HCT116 (cell line): ENCODE data around the gene RCSD1. TPM values are rescaled to one million over a fixed set of nuclear protein-coding genes. Genes with fewer than 3 reads are reported as not detected.
A peak's percentile ranks its signal among the peaks of the same experiment; 100 is the strongest.

Source experiments
- ATAC-seq: fragments of 200-7000 bp; cut with Tn5 transposase; 2 replicates; pipeline ENCODE4 v1.9.1; 2020; ENCODE audit warnings: mild to moderate bottlenecking, moderate library complexity
- BruUV-seq: library from RNA; stranded (reverse); fragments of 400-500 nt; replicated peaks from 2 replicates; lab custom pipeline; 2021; lab: Mats Ljungman, UMichigan
- CTCF ChIA-PET: fragments of 300-600 bp; sonication (Branson Sonifier 250); formaldehyde crosslinking; loops from one replicate; lab custom pipeline; 2021; ENCODE audit warnings: antibody characterized with exemption; lab: Charles Lee
- POLR2A ChIA-PET: fragments of 300-600, 350-600 bp; sonication (Branson Sonifier 250); formaldehyde crosslinking; loops from one replicate; lab custom pipeline; 2021; ENCODE audit warnings: antibody characterized with exemption; lab: Charles Lee
- RAD21 ChIA-PET, 2 experiments: fragments of 300-600 bp; sonication (Branson Sonifier 250); formaldehyde crosslinking; loops; one replicate each; lab custom pipeline; 2023; ENCODE audit warnings: low total read pairs in 2 of 2; ENCODE audit not compliant: uncharacterized antibody in 2 of 2, unreplicated experiment in 2 of 2, low non-redundant PET in 1 of 2; lab: Charles Lee
- DNase-seq: peaks from one replicate; pipeline ENCODE4 v3.0.0-alpha.2; 2010; ENCODE audit warnings: low read depth, low spot score
- H2AFZ ChIP-seq: fragments of 200-600 bp; shearing (Covaris generic), sonication (generic); 2 replicates; pipeline ENCODE4 v1.6.1; 2017; ENCODE audit warnings: low read depth, mixed run types, mixed read lengths, antibody characterized with exemption, low read length; ENCODE audit not compliant: poor library complexity, severe bottlenecking
- H3K27ac ChIP-seq: 2 replicates; pipeline ENCODE4 v1.5.1; 2012; ENCODE audit warnings: low read depth, low read length
- H3K27me3 ChIP-seq: fragments of 200-600 bp; sonication (generic); 2 replicates; pipeline ENCODE4 v1.6.1; 2016; ENCODE audit warnings: mixed run types, low read length, mixed read lengths; ENCODE audit not compliant: insufficient read depth
- H3K36me3 ChIP-seq, 2 experiments: fragments of 200-500 bp in 1 of 2; fragments of 200-600 bp in 1 of 2; sonication (Bioruptor generic) in 1 of 2; sonication (generic) in 1 of 2; 2 replicates each; pipeline versions ENCODE4 v1.5.1 to v1.6.1; 2014 to 2016; ENCODE audit warnings: low read length in 2 of 2, inconsistent platforms in 1 of 2, mixed read lengths in 1 of 2, mixed run types in 1 of 2; ENCODE audit not compliant: insufficient read depth in 2 of 2, control insufficient read depth in 1 of 2
- H3K4me1 ChIP-seq, 2 experiments: fragments of 200-600 bp in 1 of 2; sonication (generic) in 1 of 2; 2 replicates each; pipeline versions ENCODE4 v1.5.1 to v1.6.1; 2012 to 2017; ENCODE audit warnings: low read length in 2 of 2, inconsistent platforms in 1 of 2, mild to moderate bottlenecking in 1 of 2, mixed read lengths in 1 of 2, mixed run types in 1 of 2, moderate library complexity in 1 of 2; ENCODE audit not compliant: insufficient read depth in 2 of 2, control insufficient read depth in 1 of 2
- H3K4me2 ChIP-seq: fragments of 200-600 bp; sonication (generic); 2 replicates; pipeline ENCODE4 v1.6.1; 2017; ENCODE audit warnings: mixed run types, low read length, mixed read lengths
- H3K4me3 ChIP-seq, 2 experiments: fragments of 200-600 bp in 1 of 2; sonication (generic) in 1 of 2; replicated peaks in 1 of 2; 2 replicates each; pipeline ENCODE4 v1.5.1; 2011 to 2016; ENCODE audit warnings: low read length in 2 of 2, control low read depth in 1 of 2, low read depth in 1 of 2, mild to moderate bottlenecking in 1 of 2, mixed read lengths in 1 of 2, mixed run types in 1 of 2
- H3K79me2 ChIP-seq: fragments of 200-600 bp; sonication (generic); 2 replicates; pipeline ENCODE4 v1.6.1; 2017; ENCODE audit warnings: mild to moderate bottlenecking, mixed run types, low read length, moderate library complexity, mixed read lengths; ENCODE audit not compliant: insufficient read depth
- H3K9ac ChIP-seq: fragments of 200-600 bp; sonication (generic); 2 replicates; pipeline ENCODE4 v1.6.1; 2016; ENCODE audit warnings: low read length, mixed read lengths
- H3K9me2 ChIP-seq: fragments of 200-600 bp; sonication (generic), shearing (Covaris generic); 2 replicates; pipeline ENCODE4 v1.6.1; 2017; ENCODE audit warnings: mixed run types, mild to moderate bottlenecking, moderate library complexity; ENCODE audit not compliant: insufficient read depth
- H3K9me3 ChIP-seq, 2 experiments: fragments of 200-500 bp in 1 of 2; fragments of 200-600 bp in 1 of 2; sonication (Bioruptor generic) in 1 of 2; sonication (generic) in 1 of 2; 2 replicates each; pipeline ENCODE4 v1.6.1; 2014 to 2017; ENCODE audit warnings: low read length in 2 of 2, mixed read lengths in 2 of 2, inconsistent platforms in 1 of 2, low read depth in 1 of 2, mild to moderate bottlenecking in 1 of 2, mixed run types in 1 of 2, moderate library complexity in 1 of 2; ENCODE audit not compliant: control insufficient read depth in 1 of 2, insufficient read depth in 1 of 2
- H4K20me1 ChIP-seq: fragments of 200-600 bp; sonication (generic), shearing (Covaris generic); 2 replicates; pipeline ENCODE4 v1.6.1; 2017; ENCODE audit warnings: mixed run types, mild to moderate bottlenecking, moderate library complexity; ENCODE audit not compliant: insufficient read depth
- CBX3 ChIP-seq: IDR thresholded peaks from 2 replicates; pipeline ENCODE4 v1.6.1; 2012; ENCODE audit warnings: low read depth
- CEBPB ChIP-seq: IDR thresholded peaks from 2 replicates; pipeline ENCODE4 v1.6.1; 2012; ENCODE audit warnings: low read depth
- CTCF ChIP-seq, 3 experiments: fragments of 200-600 bp in 1 of 3; sonication (generic) in 1 of 3; IDR thresholded peaks in 2 of 3; conservative IDR thresholded peaks in 1 of 3; 2 replicates each; pipeline ENCODE4 v1.5.1; 2012 to 2017; ENCODE audit warnings: low read depth in 2 of 3, low read length in 2 of 3, antibody characterized with exemption in 1 of 3, borderline replicate concordance in 1 of 3, control low read depth in 1 of 3, mild to moderate bottlenecking in 1 of 3, mixed read lengths in 1 of 3, mixed run types in 1 of 3, moderate library complexity in 1 of 3; ENCODE audit not compliant: insufficient read depth in 1 of 3
- EGR1 ChIP-seq: IDR thresholded peaks from 2 replicates; pipeline ENCODE4 v1.6.1; 2012; ENCODE audit warnings: low read depth
- EZH2 ChIP-seq: fragments of 200-600 bp; sonication (generic); IDR thresholded peaks from 2 replicates; pipeline ENCODE4 v1.6.1; 2017; ENCODE audit warnings: antibody characterized with exemption, mixed run types
- JUND ChIP-seq: IDR thresholded peaks from 2 replicates; pipeline ENCODE4 v1.6.1; 2012
- POLR2A ChIP-seq: IDR thresholded peaks from 2 replicates; pipeline ENCODE4 v1.7.0; 2011; ENCODE audit warnings: borderline replicate concordance; ENCODE audit not compliant: insufficient read depth, insufficient read length; ENCODE audit errors: extremely low read depth
- RAD21 ChIP-seq: IDR thresholded peaks from 2 replicates; pipeline ENCODE4 v1.6.1; 2012; ENCODE audit warnings: low read depth, mild to moderate bottlenecking
- SP1 ChIP-seq: IDR thresholded peaks from 2 replicates; pipeline ENCODE4 v1.6.1; 2012; ENCODE audit warnings: low read depth
- SRF ChIP-seq: IDR thresholded peaks from 2 replicates; pipeline ENCODE4 v1.6.1; 2012; ENCODE audit warnings: low read depth
- TCF7L2 ChIP-seq: IDR thresholded peaks from 2 replicates; pipeline ENCODE4 v1.7.0; 2011; ENCODE audit warnings: borderline replicate concordance, inconsistent platforms; ENCODE audit not compliant: insufficient read depth, insufficient read length; ENCODE audit errors: extremely low read depth
- ZFX ChIP-seq: fragments of 450-650 bp; IDR thresholded peaks from 2 replicates; pipeline ENCODE4 v1.6.1; 2017
- intact Hi-C: fragments of 100-400 bp; cut with micrococcal nuclease; formaldehyde crosslinking; loops from 2 replicates; pipeline ENCODE4 v1.10.0; 2022
- total RNA-seq: library from RNA; stranded (reverse); gene quantifications from one replicate; pipeline ENCODE4 v1.2.1, GENCODE V29; 2021; ENCODE audit not compliant: unreplicated experiment
- TF ChIP-seq, protein P1 (sequence below): IDR thresholded peaks from 2 replicates; pipeline ENCODE4 v1.6.1; 2012
- TF ChIP-seq, protein P2 (sequence below): IDR thresholded peaks from 2 replicates; pipeline ENCODE4 v1.6.1; 2011; ENCODE audit warnings: mild to moderate bottlenecking, low read length, moderate library complexity; ENCODE audit not compliant: insufficient replicate concordance; ENCODE audit errors: extremely low read depth
- TF ChIP-seq, protein P3 (sequence below): IDR thresholded peaks from 2 replicates; pipeline ENCODE4 v1.6.1; 2012; ENCODE audit warnings: low read depth
- TF ChIP-seq, protein P4 (sequence below): IDR thresholded peaks from 2 replicates; pipeline ENCODE4 v1.6.1; 2012

The RCSD1 gene
- total RNA-seq, 1 experiment from 2014 or later: 0.15 TPM

DNA sequence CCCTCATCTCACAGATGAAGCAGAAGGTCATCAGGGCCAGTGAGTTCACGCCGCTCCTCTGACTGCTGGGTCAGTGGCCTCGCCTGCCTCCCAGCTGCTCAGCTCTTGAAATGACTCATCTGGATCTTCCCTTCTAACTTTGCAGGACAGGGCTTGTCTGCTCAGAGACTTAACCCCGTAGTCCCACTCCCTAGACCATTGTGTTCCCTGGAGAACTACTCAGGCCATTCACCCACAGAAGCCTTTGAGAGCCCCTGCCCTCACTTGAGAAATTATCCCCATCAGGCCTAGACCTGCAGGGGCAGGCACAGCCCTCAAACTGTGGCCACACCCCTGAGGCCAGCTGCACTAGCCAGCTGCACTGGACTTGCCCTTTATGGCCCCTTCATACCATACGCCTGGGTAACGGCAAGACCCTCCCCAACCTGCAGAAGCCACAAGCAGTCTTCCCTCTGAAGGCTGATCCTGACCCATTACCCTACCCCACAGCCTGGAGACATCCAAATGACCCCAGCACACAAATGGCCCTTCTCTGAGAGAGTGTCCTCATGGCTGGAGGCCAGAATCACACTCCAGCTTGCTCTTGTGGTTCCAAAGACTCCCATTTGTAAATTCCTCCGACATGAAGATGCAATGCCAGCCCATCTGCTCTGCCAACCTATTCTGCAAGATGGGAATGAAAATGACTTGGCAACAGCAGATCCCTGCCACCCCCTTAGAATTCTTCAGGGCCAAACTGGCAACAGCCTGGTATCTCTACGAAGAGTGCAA, 33.2 kb downstream of the RCSD1 start:
- Histone ChIP-seq H3K9me2 (no peaks in the 10 kb centered on the region), H3K4me3 (no peak overlapping the region), H4K20me1 (no peaks in the 10 kb centered on the region), H2AFZ (no peak overlapping the region), H3K9ac (no peak overlapping the region), H3K27ac (no peak overlapping the region), H3K4me1 (peaks cover 2 to 22% of the 10 kb centered on the region in 2 experiments; a peak in 3 of 4 replicates), H3K36me3 (no peaks in the 10 kb centered on the region), H3K79me2 (no peaks in the 10 kb centered on the region), H3K4me2 (peak overlapping the region; percentile 26; the same call in 1 of the 2 replicates), H3K9me3 (no peaks in the 10 kb centered on the region), H3K27me3 (no peaks in the 10 kb centered on the region)
- ATAC-seq: peak; percentile 47; the same call in 1 of the 2 replicates
- CTCF ChIA-PET: no interaction called here
- no TSS peak for BruUV-seq
- RAD21 ChIA-PET: no interaction called here
- intact Hi-C loops: no loop called here
- no peak for DNase-seq
- TF ChIP-seq JUND (no peak), SRF (no peak), CBX3 (no peak), POLR2A (no peak), CTCF (IDR thresholded peaks at IDR 0.05 in 2 of 3, conservative IDR thresholded peaks at IDR 0.05 in 1 of 3; ENCODE audit: borderline replicate concordance in 1 of 3, insufficient read depth in 1 of 3, low read depth in 2 of 3, low read length in 2 of 3) (no peak), EZH2 (no peak), EGR1 (no peak), ZFX (no peak), TCF7L2 (no peak), RAD21 (no peak), CEBPB (no peak), SP1 (no peak)
- TF ChIP-seq, protein P1, sequence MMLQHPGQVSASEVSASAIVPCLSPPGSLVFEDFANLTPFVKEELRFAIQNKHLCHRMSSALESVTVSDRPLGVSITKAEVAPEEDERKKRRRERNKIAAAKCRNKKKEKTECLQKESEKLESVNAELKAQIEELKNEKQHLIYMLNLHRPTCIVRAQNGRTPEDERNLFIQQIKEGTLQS: no peak
- TF ChIP-seq, protein P2, sequence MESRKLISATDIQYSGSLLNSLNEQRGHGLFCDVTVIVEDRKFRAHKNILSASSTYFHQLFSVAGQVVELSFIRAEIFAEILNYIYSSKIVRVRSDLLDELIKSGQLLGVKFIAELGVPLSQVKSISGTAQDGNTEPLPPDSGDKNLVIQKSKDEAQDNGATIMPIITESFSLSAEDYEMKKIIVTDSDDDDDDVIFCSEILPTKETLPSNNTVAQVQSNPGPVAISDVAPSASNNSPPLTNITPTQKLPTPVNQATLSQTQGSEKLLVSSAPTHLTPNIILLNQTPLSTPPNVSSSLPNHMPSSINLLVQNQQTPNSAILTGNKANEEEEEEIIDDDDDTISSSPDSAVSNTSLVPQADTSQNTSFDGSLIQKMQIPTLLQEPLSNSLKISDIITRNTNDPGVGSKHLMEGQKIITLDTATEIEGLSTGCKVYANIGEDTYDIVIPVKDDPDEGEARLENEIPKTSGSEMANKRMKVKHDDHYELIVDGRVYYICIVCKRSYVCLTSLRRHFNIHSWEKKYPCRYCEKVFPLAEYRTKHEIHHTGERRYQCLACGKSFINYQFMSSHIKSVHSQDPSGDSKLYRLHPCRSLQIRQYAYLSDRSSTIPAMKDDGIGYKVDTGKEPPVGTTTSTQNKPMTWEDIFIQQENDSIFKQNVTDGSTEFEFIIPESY: no peak
- TF ChIP-seq, protein P3, sequence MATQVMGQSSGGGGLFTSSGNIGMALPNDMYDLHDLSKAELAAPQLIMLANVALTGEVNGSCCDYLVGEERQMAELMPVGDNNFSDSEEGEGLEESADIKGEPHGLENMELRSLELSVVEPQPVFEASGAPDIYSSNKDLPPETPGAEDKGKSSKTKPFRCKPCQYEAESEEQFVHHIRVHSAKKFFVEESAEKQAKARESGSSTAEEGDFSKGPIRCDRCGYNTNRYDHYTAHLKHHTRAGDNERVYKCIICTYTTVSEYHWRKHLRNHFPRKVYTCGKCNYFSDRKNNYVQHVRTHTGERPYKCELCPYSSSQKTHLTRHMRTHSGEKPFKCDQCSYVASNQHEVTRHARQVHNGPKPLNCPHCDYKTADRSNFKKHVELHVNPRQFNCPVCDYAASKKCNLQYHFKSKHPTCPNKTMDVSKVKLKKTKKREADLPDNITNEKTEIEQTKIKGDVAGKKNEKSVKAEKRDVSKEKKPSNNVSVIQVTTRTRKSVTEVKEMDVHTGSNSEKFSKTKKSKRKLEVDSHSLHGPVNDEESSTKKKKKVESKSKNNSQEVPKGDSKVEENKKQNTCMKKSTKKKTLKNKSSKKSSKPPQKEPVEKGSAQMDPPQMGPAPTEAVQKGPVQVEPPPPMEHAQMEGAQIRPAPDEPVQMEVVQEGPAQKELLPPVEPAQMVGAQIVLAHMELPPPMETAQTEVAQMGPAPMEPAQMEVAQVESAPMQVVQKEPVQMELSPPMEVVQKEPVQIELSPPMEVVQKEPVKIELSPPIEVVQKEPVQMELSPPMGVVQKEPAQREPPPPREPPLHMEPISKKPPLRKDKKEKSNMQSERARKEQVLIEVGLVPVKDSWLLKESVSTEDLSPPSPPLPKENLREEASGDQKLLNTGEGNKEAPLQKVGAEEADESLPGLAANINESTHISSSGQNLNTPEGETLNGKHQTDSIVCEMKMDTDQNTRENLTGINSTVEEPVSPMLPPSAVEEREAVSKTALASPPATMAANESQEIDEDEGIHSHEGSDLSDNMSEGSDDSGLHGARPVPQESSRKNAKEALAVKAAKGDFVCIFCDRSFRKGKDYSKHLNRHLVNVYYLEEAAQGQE: no peak
- TF ChIP-seq, protein P4, sequence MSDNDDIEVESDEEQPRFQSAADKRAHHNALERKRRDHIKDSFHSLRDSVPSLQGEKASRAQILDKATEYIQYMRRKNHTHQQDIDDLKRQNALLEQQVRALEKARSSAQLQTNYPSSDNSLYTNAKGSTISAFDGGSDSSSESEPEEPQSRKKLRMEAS: no peak
- POLR2A ChIA-PET: no interaction called here
